HL-60/S4 treated with phorbol 12-myristate 13-acetate at 8.2 ng/mL for 4 days and 3 days (cell line): ENCODE measurements around the gene STON2.
"Not testable (repeated sequence)": the region's sequence is repeated elsewhere in the genome, so short reads cannot be mapped to it uniquely, and the experiment has no call there.

Experiments
- in situ Hi-C: fragments of 300-500 bp; cut with MboI; formaldehyde crosslinking; loops from 2 replicates; pipeline ENCODE4 v1.15.0; 2022; ENCODE audit warnings: low sequenced_read_pairs

The STON2 gene

DNA sequence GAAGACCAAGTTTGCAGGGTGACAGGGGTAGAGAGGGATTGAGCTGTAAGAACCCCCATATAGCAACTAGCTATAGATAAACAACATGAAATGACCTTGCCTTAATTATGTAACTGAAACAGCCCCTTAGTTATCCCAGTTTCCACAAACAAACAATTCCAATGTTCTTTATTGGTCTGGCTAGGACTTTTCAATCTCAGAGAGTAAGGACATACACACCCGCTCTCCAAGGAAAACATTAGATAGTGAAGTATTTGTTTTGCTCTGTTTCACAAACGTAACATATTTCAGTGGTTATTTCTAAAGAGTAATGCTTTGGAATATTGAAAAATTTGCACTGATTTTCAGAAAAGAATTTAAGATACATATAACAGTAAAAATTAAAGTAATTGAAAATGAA is 127.8 kb downstream of the STON2 start:
- in situ Hi-C loops = loop anchor here (25.0 kb wide), 1 partner anchor 190 kb away; no protein-coding TSS in a partner anchor

- in situ Hi-C loops = loop anchor here (25.0 kb wide), 1 partner anchor 192 kb away; no protein-coding TSS in a partner anchor
These were observed 130.1 kb downstream of the STON2 start for GRCh38 chr14:81269979-81270375.

GRCh38 chr14:81269100-81269978 is 130.8 kb downstream of the STON2 start:
- in situ Hi-C loops = loop anchor here (25.0 kb wide), 1 partner anchor 193 kb away; no protein-coding TSS in a partner anchor

DNA sequence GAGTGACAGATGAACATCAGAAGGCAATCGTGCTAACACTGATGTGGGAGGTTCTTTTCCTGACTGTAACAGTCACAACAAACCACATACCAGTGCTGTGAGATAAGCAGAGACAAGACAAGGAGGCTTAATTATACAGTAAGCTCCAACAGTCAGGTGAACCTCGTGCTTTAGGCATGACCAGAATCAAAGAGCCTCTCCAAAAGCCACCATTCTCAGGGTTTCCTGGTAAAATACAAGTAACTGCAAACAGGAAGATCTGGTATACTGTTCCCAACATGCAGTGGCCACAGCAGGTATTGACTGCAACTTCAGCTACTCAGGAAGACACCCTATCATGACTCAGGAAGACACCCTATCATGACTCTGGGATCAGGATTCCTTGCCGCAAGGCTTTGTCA is 132.1 kb downstream of the STON2 start:
- in situ Hi-C loops = loop anchor here (25.0 kb wide), 1 partner anchor 194 kb away; no protein-coding TSS in a partner anchor

GRCh38 chr14:81265636-81266169 is 134.4 kb downstream of the STON2 start:
- in situ Hi-C loops = loop anchor here (25.0 kb wide), 1 partner anchor 197 kb away; no protein-coding TSS in a partner anchor

GRCh38 chr14:81264671-81265070 is 135.5 kb downstream of the STON2 start:
- in situ Hi-C loops = loop anchor here (25.0 kb wide), 1 partner anchor 198 kb away; no protein-coding TSS in a partner anchor

DNA sequence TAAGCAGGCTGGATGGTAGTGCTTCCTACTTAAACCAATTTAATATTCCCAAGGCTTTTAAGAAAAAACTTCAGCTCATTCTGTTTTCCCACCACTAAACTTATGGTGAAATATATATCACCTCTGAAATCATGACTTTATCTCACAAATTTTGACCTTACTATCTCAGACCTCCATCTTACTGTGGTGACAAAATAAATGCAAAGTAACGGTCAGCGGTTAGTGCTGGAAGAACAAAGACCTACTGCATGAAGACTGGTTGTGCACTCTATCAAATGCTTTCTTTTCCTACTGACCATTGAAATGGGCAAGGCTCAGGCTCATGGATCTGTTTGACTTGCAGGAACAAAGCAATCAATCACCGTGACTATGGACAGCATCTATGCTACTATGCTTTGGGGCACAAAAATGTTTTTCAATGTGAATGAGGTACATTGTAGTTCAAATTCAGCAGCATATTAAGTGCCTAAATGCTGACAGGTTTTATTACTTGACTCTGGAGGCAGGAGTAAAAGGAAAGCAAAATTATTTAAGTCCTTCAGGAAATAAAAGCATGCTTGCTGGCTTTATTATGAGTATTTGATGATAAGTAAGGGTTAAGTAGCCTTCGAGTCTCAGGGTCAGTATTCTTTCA is 136.2 kb downstream of the STON2 start:
- in situ Hi-C loops = loop anchor here (25.0 kb wide), 1 partner anchor 198 kb away; no protein-coding TSS in a partner anchor

DNA sequence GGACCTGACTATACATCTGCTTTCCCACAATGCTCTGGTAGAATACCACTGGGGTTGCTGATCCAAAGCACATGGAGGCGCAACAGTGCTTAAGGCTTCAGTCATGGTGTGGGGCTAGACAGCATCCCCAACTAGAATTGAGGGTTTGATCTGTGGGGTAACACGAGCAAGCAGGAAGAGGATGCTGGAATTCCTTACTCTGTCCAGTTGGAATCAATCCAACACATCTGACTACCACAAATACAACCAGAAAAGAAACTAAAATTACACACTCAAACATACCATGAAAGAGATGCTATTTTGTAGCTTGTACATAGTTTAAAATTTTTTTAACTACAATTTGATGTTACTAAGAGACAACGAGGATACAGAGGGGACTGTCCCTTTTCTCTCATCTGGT is 138.9 kb downstream of the STON2 start:
- in situ Hi-C loops = loop anchor here (25.0 kb wide), 1 partner anchor 201 kb away; no protein-coding TSS in a partner anchor

DNA sequence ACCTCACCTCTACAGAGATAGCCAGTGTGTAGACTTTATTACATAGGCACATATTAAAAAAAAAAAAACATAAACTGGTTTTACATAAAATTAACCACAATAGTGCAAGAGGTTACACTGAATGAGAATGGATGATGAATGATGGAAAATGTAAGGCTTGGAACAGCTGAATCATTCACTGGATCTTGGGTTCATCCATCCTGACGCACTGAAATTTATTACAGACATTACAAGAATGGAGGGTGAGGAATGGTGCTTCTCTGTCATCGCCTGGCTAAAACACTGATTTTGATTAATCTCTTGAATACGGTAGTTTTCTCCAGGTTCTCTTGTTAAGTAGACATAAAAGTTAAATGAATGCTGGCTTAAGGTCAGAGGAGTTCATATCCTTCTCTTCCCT is 139.4 kb downstream of the STON2 start:
- in situ Hi-C loops = loop anchor here (25.0 kb wide), 1 partner anchor 202 kb away; no protein-coding TSS in a partner anchor

DNA sequence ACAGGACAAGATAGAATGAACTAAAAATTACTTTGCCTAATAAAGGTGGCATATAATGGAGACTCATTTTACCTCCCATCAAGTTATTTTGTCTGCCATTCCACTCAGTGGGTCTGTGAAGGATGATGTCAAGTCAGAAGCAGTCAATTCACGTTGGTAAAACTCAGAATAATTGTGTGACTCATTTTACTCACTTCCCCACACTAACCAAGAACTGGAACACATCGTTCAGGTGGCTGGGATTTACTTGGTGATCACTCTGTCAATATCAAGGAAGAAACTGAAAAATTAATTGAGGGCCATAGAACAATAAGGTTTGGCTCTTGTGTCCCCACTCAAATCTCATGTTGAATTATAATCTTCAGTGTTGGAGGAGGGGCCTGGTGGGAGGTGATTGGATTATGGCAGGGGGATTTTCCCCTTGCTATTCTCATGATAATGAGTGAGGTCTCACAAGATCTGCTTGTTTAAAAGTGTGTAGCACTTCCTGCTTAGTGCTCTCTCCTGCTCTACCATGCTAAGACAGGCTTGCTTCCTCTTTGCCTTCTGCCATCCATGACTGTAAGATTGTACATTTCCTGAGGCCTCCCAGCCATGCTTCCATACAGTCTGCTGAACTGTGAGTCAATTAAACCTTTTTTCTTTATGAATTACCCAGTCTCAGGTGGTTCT is 143.7 kb downstream of the STON2 start:
- in situ Hi-C loops = loop anchor here (25.0 kb wide), 1 partner anchor 206 kb away; no protein-coding TSS in a partner anchor

GRCh38 chr14:81252278-81252677 is 147.8 kb downstream of the STON2 start:
- in situ Hi-C loops = loop anchor here (25.0 kb wide), 1 partner anchor 210 kb away; no protein-coding TSS in a partner anchor

GRCh38 chr14:81247271-81247766 is 152.8 kb downstream of the STON2 start:
- in situ Hi-C loops = no loop called here

- in situ Hi-C loops = no loop called here
These were observed 153.5 kb downstream of the STON2 start for GRCh38 chr14:81246461-81247270.

GRCh38 chr14:81245771-81246170 is 154.4 kb downstream of the STON2 start:
- in situ Hi-C loops = no loop called here

DNA sequence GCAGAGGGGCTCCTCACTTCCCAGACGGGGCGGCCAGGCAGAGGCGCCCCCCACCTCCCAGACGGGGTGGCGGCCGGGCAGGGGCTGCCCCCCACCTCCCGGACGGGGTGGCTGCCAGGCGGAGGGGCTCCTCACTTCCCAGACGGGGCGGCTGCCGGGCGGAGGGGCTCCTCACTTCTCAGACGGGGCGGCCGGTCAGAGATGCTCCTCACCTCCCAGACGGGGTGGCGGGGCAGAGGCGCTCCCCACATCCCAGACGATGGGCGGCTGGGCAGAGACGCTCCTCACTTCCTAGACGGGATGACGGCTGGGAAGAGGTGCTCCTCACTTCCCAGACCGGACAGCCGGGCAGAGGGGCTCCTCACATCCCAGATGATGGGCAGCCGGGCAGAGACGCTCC is 155.7 kb downstream of the STON2 start:
- in situ Hi-C loops = not testable (repeated sequence)

GRCh38 chr14:81243499-81243898 is 156.6 kb downstream of the STON2 start:
- in situ Hi-C loops = no loop called here

GRCh38 chr14:81236849-81237248 is 163.3 kb downstream of the STON2 start:
- in situ Hi-C loops = not testable (repeated sequence)

DNA sequence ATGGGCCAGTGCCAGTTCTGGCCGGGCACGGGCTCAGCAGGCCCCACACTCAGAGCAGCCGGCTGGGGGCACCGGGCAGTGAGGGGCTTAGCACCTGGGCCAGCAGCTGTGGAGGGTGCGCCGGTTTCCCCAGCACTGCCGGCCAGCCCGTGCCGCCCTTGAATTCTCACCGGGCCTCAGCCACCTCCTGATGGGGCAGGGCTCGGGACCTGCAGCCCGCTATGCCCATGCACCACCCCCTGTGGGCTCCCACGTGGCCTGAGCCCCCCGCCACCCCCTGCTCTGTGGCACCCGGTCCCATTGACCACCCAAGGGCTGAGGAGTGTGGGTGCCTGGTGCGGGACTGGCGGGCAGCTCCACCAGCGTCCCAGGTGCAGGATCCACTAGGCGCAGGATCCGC is 164.0 kb downstream of the STON2 start:
- in situ Hi-C loops = no loop called here

GRCh38 chr14:81235096-81235495 is 165.0 kb downstream of the STON2 start:
- in situ Hi-C loops = no loop called here

DNA sequence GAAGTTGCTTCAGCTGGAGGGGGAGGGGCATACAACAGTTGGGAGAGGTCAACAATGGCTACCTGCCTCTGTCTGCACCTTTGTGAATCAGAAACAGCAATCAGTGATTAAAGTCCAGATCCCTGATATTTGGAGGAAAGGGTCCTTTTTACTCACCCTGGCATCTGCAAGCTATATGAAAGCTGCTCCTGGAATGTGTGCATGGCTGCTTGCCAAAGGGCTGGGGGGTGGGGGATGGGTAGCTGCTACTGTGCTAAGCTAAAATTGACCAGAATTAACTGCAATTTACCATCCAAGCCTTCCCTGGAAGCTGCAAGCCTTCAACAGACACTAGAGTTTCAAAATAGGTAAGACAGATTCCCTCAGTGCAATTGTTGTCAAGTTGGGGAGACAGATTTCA is 165.8 kb downstream of the STON2 start:
- in situ Hi-C loops = no loop called here
